ENCODE data around the gene ABHD17C. TPM values are rescaled to one million over a fixed set of nuclear protein-coding genes. Genes with fewer than 3 reads are reported as not detected.
"Not testable (repeated sequence)": the region's sequence is repeated elsewhere in the genome, so short reads cannot be mapped to it uniquely, and the experiment has no call there.

The ABHD17C gene
- 10 to 100 TPM; 25.2 to 35.7 (median 34.9) TPM for polyA plus RNA-seq (ENCODE audit: insufficient read length in 4 of 4)

- DNase-seq (ENCODE audit: low read depth in 4 of 4, low spot score in 2 of 4), result peak in 1 of 4 donors; percentile 36
Measured at GRCh38 chr15:80695099-80695910, at the start of gene ABHD17C. ABHD17C (plus strand) TSS chr15:80695310; CDS start chr15:80695430, 120 bp downstream.

GRCh38 chr15:80645494-80646065 is 49.5 kb upstream of the ABHD17C start:
- DNase-seq (ENCODE audit: low read depth in 4 of 4, low spot score in 2 of 4), result no peak

DNA sequence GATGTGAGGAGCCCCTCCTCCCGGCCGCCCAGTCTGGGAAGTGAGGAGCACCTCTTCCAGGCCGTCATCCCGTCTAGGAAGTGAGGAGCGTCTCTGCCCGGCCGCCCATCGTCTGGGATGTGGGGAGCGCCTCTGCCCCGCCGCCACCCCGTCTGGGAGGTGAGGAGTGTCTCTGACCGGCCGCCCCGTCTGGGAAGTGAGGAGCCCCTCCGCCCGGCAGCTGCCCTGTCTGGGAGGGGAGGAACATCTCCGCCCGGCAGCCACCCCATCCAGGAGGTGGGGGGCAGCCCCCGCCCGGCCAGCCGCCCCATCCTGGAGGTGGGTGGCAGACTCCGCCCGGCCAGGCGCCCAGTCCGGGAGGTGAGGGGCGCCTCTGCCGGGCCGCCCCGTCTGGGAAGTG is 47.7 kb upstream of the ABHD17C start:
- DNase-seq (ENCODE audit: low read depth in 4 of 4, low spot score in 2 of 4), result not testable (repeated sequence)

DNA sequence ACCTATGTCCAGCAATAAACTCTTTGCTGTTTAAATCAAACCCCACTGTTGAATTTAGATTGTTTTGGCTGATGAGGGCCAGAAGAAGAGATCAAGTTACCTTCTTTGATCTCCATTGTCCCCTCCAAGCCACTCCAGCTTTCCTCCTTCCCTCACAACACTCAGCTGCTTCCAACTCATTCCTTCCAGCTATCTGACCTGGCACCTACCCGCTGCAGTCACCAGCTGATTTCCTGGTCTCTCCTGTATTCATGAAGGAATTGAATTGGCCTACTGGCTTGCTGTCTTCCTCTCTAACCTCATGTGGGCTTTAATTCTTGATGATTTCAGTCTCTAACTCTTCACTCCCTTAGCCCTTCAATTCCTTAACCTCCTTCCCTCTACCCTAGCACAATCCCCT is 40.8 kb upstream of the ABHD17C start:
- DNase-seq (ENCODE audit: low read depth in 4 of 4, low spot score in 2 of 4), result no peak

- DNase-seq (ENCODE audit: low read depth in 4 of 4, low spot score in 2 of 4), result no peak
Measured at GRCh38 chr15:80659375-80659774, 35.7 kb upstream of the ABHD17C start.

GRCh38 chr15:80660119-80660518 is 35.0 kb upstream of the ABHD17C start:
- DNase-seq (ENCODE audit: low read depth in 4 of 4, low spot score in 2 of 4), result peak in 1 of 4 donors; percentile 10

DNA sequence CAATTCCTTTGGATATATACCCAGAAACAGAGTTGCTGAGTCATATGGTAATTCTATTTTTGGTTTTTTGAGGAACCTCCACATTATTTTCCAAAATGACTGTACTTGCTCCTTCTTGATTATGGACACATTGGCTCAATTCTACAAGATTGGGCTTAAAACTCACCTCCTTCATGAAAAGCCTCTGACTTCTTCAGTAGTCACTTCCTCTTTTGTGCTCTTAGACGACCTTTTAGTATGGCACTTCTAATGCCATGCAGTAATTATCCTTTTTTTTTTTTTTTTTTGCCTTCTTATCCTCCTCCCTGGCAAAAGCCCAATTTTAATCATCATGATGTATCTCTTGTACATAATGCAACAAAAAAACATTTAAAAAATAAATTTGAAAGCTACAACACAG is 33.0 kb upstream of the ABHD17C start:
- DNase-seq (ENCODE audit: low read depth in 4 of 4, low spot score in 2 of 4), result no peak

DNA sequence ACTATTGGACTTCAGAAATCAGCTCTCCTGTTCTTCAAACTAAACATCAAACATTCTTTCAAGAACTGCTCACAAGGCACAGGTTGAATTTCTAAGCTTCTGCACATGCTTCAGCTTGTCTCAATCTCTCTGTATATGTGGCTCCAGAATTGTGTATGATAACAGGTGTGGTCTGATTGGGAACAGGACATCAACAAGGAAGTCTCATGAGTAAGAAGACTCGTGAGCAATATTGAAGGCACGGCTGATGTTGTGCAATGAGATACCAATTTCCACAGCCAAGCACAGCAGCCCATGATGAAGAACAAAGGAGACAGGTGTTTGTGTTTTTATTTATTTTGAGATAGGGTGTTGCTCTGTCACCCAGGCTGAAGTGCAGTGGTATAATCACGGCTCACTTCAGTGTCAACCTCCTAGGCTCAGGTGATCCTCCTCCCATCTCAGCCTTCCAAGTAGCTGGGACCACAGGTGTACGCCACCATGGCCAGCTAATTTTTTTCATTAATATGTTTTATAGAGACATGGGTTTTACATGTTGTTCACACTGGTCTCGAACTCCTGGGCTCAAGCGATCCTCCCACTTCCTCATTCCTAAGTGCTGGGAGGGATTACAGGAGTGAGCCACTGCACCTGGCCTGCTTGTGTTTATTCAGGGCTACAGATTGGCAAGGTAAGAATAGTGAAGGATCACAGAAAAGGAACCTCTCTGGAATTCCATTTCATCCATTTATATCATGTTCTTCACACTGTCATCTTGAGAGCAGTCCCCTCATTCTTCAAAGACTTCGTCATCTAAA is 32.2 kb upstream of the ABHD17C start:
- no peak for DNase-seq (ENCODE audit: low read depth in 4 of 4, low spot score in 2 of 4)

DNA sequence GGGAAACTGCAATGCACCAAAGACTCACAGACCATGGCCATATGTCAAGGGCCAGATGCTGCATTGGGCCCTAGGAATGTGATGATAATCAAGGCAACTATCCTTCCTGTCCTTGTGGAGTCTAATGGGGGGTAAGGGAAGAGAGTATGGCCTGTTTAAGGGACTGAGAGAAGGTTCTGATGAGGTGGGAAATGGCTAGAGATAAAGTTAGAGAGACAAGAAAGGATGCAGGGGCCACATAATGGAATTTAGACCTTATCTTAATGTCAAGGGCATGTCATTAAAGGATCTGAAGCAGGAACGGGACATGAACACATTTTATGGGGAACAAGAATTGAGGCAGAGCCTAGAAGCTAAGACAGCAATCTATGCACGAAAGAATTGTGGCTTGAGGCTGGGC is 30.0 kb upstream of the ABHD17C start:
- no peak for DNase-seq (ENCODE audit: low read depth in 4 of 4, low spot score in 2 of 4)

DNA sequence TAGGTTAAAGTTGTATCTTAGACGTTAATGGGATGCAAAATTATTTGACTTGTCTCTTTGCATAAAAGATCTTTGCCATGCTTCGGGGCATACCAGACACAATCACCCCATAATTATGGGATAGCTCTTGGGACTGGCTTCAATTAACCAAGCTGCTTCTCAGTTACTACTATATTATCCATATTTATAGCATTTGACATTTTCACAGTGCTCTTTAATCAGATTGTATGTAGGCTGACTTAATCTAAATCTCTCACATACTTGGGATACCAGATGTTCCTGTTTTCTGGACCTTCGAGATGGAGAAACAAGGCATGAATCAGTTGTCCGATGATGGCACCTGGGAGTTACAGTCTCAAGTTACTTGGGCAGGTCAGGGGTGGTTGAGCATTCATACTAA is 27.2 kb upstream of the ABHD17C start:
- no peak for DNase-seq (ENCODE audit: low read depth in 4 of 4, low spot score in 2 of 4)

- no peak for DNase-seq (ENCODE audit: low read depth in 4 of 4, low spot score in 2 of 4)
Measured at GRCh38 chr15:80668546-80669236, 26.4 kb upstream of the ABHD17C start.

- no peak for DNase-seq (ENCODE audit: low read depth in 4 of 4, low spot score in 2 of 4)
Measured at GRCh38 chr15:80669663-80670273, 25.3 kb upstream of the ABHD17C start.

DNA sequence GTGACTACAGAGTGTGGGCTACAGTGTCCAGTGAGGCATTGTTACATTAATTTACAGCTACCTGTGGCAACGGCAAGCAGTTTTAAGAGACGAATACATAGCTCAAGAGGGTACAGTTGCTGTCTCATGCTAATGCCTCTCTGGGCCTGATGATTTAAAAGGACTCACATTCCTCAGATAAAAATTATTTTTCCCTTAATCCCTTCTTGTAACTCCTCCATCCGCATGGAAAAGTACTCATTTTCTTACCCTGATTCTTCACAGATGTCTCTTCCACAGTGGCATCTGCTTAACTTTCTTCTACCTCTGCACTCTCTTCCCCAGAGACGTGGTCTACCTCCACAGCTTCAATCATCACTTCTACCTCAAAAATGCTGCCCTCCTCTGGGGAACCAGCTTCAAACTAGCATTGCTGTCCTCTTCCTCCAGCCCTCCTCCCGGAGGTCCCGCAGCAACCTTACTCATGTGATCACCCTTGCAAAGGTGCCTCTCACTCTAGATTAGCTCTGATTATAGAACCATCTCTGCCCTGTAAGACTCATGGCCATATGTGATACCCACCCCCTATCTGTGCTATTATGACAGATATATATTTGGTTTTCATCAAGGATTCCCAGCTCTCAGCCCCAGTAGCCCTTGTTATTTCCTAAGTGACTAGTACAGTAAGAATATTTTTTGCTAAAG is 21.4 kb upstream of the ABHD17C start:
- no peak for DNase-seq (ENCODE audit: low read depth in 4 of 4, low spot score in 2 of 4)

- no peak for DNase-seq (ENCODE audit: low read depth in 4 of 4, low spot score in 2 of 4)
Measured at GRCh38 chr15:80674245-80674614, 20.9 kb upstream of the ABHD17C start.

GRCh38 chr15:80677041-80677440 is 18.1 kb upstream of the ABHD17C start:
- no peak for DNase-seq (ENCODE audit: low read depth in 4 of 4, low spot score in 2 of 4)

- no peak for DNase-seq (ENCODE audit: low read depth in 4 of 4, low spot score in 2 of 4)
Measured at GRCh38 chr15:80679167-80679803, 15.8 kb upstream of the ABHD17C start.

GRCh38 chr15:80679804-80680175 is 15.3 kb upstream of the ABHD17C start:
- no peak for DNase-seq (ENCODE audit: low read depth in 4 of 4, low spot score in 2 of 4)

DNA sequence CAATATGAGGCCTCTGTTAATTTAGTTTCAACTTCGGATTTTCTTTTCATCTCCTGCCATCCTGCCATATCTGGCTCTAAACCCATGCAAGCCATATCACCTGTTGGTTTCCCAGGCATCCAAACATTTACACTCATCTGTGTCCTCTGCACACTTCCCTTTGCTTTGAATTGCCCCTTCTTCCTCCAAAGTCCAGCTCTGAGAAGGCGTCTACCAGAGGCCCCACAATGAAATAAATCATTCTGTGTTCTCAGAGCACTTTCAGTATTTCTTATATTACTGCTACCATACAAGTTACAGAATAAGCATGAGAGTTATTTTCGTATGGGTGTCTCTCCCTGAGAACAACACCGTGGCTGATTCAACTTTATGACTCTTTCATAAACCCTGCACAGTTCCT is 12.9 kb upstream of the ABHD17C start:
- no peak for DNase-seq (ENCODE audit: low read depth in 4 of 4, low spot score in 2 of 4)

GRCh38 chr15:80684697-80685096 is 10.4 kb upstream of the ABHD17C start:
- DNase-seq (ENCODE audit: low read depth in 4 of 4, low spot score in 2 of 4), result no peak

Data from left renal cortex interstitium (tissue), 4 donors.